ENCODE measurements around the gene CRHR2. TPM values are rescaled to one million over a fixed set of nuclear protein-coding genes. Genes with fewer than 3 reads are reported as not detected.

The CRHR2 gene
- polyA plus RNA-seq, 2 donors, result 0.04 to 0.06 TPM

DNA sequence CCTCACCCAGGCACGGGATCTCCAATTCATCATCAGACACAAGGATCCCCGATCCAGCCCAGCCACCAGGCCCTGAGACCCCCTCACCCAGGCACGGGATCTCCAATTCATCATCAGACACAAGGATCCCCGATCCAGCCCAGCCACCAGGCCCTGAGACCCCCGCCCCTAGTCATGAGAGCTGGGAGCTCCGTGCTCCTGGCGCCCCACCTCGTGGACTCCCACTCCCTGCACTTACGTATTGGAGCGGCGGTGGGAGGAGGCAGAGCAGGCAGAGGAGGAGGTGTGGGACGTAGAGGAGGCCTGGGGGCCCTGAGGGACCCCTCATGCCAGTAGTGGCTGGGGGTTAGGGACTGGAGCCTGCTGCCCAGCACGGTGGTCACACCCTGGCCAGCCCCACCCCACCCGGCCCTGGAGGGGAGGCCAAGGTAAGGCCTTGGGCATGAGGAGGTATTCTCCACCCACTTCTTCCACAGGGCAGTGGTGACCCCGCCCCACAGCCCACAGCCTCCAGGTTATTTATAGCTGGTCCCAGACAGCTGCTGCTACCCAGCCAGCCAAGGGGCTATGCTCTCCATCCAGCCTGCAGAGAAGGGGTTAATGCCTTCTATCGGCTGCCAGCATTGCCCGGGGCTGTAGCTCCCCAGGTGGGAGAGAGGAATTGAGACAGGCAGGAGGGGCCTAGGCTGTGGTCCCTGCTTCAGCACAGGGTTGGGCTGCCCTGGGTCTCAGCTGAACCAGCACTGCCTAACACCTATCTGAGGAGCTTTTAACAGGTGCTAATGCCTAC, 17.6 kb upstream of the CRHR2 start:
- Histone ChIP-seq H3K36me3 (ENCODE audit: control insufficient read depth in 2 of 2, insufficient read depth in 2 of 2, low read length in 1 of 2) (no peaks in the 10 kb centered on the region), H3K27me3 (ENCODE audit: control insufficient read depth in 1 of 2, insufficient read depth in 2 of 2, low read length in 2 of 2) (no peaks in the 10 kb centered on the region), H3K4me1 (ENCODE audit: control insufficient read depth in 2 of 2, insufficient read depth in 2 of 2, low read length in 1 of 2) (peaks cover 2% of the 10 kb centered on the region in 2 donors), H3K27ac (ENCODE audit: low read depth in 2 of 2, low read length in 1 of 2) (no peak overlapping the region), H3K4me3 (ENCODE audit: low read depth in 1 of 2, low read length in 2 of 2) (no peak overlapping the region), H3K9me3 (ENCODE audit: control insufficient read depth in 2 of 2, insufficient read depth in 1 of 2, low read depth in 1 of 2, low read length in 1 of 2) (no peaks in the 10 kb centered on the region)
- 59 to 68% methylated on average over 17 of the region's 17 CpGs for WGBS, 2 donors

DNA sequence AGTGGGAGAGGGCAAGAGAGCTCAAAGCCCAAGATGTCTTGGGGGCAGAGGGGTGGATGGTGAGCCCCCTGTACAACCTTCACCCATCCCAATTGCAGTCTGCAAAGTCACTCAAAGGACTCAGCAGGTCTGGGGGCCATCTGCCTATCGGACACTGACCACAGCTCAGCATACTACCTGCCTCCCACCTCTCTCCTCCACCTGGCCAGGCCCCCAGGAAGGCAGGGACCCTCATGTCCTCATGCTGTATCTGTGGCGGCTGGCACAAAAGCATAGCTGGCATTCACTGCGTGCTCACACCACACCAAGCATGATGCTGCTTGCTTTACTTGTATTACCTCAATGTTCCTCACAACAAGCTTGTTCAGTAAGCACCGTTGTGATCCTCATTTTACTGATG, 16.2 kb upstream of the CRHR2 start:
- H3K4me3 ChIP-seq (ENCODE audit: low read depth in 1 of 2, low read length in 2 of 2), result no peak overlapping the region
- no peaks in the 10 kb centered on the region for H3K27me3 ChIP-seq (ENCODE audit: control insufficient read depth in 1 of 2, insufficient read depth in 2 of 2, low read length in 2 of 2)
- no peaks in the 10 kb centered on the region for H3K9me3 ChIP-seq (ENCODE audit: control insufficient read depth in 2 of 2, insufficient read depth in 1 of 2, low read depth in 1 of 2, low read length in 1 of 2)
- peaks cover 2% of the 10 kb centered on the region in 2 donors for H3K4me1 ChIP-seq (ENCODE audit: control insufficient read depth in 2 of 2, insufficient read depth in 2 of 2, low read length in 1 of 2)
- 84 to 88% methylated on average over 4 of the region's 4 CpGs for WGBS, 2 donors
- no peaks in the 10 kb centered on the region for H3K36me3 ChIP-seq (ENCODE audit: control insufficient read depth in 2 of 2, insufficient read depth in 2 of 2, low read length in 1 of 2)
- H3K27ac ChIP-seq (ENCODE audit: low read depth in 2 of 2, low read length in 1 of 2), result no peak overlapping the region

DNA sequence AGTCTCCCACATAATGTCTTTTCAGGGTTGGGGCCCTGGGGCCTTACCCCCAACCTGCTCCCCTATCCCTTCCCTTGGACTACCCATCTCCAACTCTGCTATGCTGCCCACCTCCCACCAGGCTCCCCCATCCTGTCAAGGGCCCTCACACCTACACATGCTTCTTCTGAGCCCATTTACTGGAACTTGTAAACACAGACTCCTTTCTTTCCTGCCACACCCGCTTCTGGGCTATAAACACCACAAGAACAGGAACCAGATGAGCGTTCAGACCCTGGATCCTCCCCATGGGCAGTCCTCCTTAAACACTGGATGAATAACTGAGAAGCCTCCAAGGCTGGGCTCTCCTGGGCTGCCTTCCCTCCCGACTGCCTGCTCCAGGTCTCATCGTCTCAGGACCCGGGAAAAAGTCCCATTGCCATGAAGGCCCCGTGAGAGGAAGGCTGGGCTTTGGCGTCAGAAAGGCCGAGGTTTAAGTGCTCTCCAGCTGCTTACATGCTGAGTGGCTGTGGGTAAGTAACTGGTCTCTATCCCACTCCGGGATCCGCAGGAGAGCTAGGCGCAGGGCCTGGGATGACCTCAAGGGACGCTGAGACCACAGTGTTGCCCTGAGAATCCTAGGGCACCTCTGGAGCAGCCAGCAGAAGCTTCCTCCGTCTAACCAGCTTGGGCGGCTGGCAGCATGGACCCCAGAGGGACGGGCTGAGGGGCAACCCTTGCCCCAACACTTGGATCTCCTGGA, 15.6 kb upstream of the CRHR2 start:
- H3K9me3 ChIP-seq (ENCODE audit: control insufficient read depth in 2 of 2, insufficient read depth in 1 of 2, low read depth in 1 of 2, low read length in 1 of 2), result no peaks in the 10 kb centered on the region
- no peaks in the 10 kb centered on the region for H3K27me3 ChIP-seq (ENCODE audit: control insufficient read depth in 1 of 2, insufficient read depth in 2 of 2, low read length in 2 of 2)
- peak overlapping the region in 1 of 2 donors; percentile 34 for H3K27ac ChIP-seq (ENCODE audit: low read depth in 2 of 2, low read length in 1 of 2)
- no peaks in the 10 kb centered on the region for H3K36me3 ChIP-seq (ENCODE audit: control insufficient read depth in 2 of 2, insufficient read depth in 2 of 2, low read length in 1 of 2)
- no peak overlapping the region for H3K4me3 ChIP-seq (ENCODE audit: low read depth in 1 of 2, low read length in 2 of 2)
- WGBS, 2 donors, result 75 to 76% methylated on average over 15 of the region's 15 CpGs
- H3K4me1 ChIP-seq (ENCODE audit: control insufficient read depth in 2 of 2, insufficient read depth in 2 of 2, low read length in 1 of 2), result peaks cover 2% of the 10 kb centered on the region in 2 donors

DNA sequence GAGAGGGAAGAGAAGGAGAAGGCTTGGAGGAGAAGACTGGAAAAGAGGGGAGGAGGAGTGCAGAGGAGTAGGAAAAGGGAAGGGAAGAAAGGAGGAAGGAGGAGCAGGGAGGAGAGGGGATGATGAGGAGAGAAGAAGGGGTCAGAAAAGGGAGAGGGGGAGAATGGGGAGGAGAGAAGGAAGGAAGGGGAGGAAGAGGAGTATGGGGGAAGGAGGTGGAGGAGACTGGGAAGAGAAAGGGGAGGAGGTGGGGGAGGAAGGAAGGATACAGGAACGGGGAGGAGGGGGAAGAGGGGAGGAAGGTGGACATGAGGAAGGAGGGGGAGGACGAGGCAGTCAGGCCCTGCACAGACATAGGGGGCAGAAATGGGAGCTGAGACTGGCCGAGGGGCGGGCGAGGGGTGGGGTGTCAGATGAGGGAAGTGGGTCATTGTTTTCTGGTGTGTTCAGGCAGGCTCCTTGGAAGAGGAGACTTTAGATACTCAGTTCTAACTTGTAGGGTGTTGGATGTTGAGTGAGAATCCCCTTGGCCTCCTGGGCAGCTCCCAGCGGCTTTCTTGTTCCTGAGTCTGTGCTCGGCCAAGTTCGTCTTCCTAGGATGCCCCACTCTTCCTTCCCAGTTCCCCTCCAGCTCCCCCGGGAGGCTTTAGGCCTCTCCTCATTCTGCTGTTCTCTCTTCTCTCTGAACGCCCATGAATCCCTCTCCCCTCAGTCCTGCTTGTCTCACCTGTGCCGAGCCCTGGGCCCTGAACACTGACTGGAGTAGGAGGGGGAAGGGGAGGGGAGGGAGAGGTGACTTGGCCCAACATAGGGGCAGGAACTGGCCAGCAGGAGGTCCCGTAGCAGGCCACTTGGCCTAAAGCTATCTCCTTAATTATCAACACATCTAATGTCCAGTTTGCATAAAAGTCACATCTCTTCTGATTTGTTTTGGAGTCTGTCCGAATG, 12.8 kb upstream of the CRHR2 start:
- H3K4me3 ChIP-seq (ENCODE audit: low read depth in 1 of 2, low read length in 2 of 2), result no peak overlapping the region
- peaks cover 2% of the 10 kb centered on the region in 2 donors for H3K4me1 ChIP-seq (ENCODE audit: control insufficient read depth in 2 of 2, insufficient read depth in 2 of 2, low read length in 1 of 2)
- no peak overlapping the region for H3K27ac ChIP-seq (ENCODE audit: low read depth in 2 of 2, low read length in 1 of 2)
- H3K9me3 ChIP-seq (ENCODE audit: control insufficient read depth in 2 of 2, insufficient read depth in 1 of 2, low read depth in 1 of 2, low read length in 1 of 2), result no peaks in the 10 kb centered on the region
- H3K36me3 ChIP-seq (ENCODE audit: control insufficient read depth in 2 of 2, insufficient read depth in 2 of 2, low read length in 1 of 2), result no peaks in the 10 kb centered on the region
- H3K27me3 ChIP-seq (ENCODE audit: control insufficient read depth in 1 of 2, insufficient read depth in 2 of 2, low read length in 2 of 2), result no peaks in the 10 kb centered on the region
- WGBS, 2 donors, result 64 to 75% methylated on average over 13 of the region's 13 CpGs

DNA sequence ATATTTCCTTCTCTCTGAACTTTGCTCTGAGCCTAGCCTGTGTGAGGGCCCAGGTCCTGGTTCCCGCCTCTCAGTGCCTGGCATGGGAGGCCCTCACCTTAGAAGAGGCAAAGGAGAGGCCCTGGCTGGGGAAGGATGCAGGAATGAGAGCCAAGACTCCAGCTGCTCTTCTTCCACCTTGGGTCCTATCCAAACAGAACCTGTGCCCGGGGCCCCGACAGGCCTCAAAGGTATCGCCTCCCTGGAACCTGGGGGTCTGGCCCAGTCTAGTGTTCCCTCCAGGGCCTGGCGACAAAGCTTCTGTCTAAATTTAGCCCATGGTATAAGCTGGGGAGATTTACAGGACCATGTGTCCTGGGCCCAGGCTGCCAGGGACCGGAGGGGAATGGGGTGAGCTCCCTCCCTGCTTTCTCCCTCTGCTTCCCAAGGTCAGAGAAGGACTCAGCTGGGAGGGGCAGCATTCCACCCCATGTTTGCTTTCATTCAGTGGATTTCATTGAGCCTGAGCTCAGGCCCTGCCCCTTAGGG, 12.0 kb upstream of the CRHR2 start:
- no peaks in the 10 kb centered on the region for H3K36me3 ChIP-seq (ENCODE audit: control insufficient read depth in 2 of 2, insufficient read depth in 2 of 2, low read length in 1 of 2)
- H3K27me3 ChIP-seq (ENCODE audit: control insufficient read depth in 1 of 2, insufficient read depth in 2 of 2, low read length in 2 of 2), result no peaks in the 10 kb centered on the region
- H3K4me1 ChIP-seq (ENCODE audit: control insufficient read depth in 2 of 2, insufficient read depth in 2 of 2, low read length in 1 of 2), result peaks cover 2% of the 10 kb centered on the region in 2 donors
- H3K9me3 ChIP-seq (ENCODE audit: control insufficient read depth in 2 of 2, insufficient read depth in 1 of 2, low read depth in 1 of 2, low read length in 1 of 2), result no peaks in the 10 kb centered on the region
- H3K27ac ChIP-seq (ENCODE audit: low read depth in 2 of 2, low read length in 1 of 2), result no peak overlapping the region
- no peak overlapping the region for H3K4me3 ChIP-seq (ENCODE audit: low read depth in 1 of 2, low read length in 2 of 2)
- 52 to 54% methylated on average over 6 of the region's 6 CpGs for WGBS, 2 donors

DNA sequence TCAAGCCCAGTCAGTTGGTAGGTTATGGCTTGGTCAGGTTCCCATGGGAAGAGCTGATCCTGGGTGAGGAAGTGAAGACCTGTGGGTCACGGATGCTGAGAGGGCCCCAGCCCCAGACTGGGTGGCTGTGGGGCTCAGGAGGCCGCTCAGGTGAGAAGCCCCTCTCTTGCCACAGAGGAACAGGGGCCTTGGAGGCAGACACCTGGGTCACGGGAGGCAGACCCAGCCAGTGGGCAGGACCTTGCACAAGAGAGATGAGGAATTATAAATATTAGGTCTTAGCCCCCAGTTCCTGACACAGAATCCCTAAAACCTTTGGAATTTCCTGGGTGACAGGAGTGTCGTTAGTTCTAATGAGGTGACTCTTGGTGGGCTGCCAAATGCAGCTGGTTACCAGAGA, 10.6 kb upstream of the CRHR2 start:
- no peaks in the 10 kb centered on the region for H3K36me3 ChIP-seq (ENCODE audit: control insufficient read depth in 2 of 2, insufficient read depth in 2 of 2, low read length in 1 of 2)
- no peak overlapping the region for H3K27ac ChIP-seq (ENCODE audit: low read depth in 2 of 2, low read length in 1 of 2)
- no peaks in the 10 kb centered on the region for H3K27me3 ChIP-seq (ENCODE audit: control insufficient read depth in 1 of 2, insufficient read depth in 2 of 2, low read length in 2 of 2)
- H3K4me1 ChIP-seq (ENCODE audit: control insufficient read depth in 2 of 2, insufficient read depth in 2 of 2, low read length in 1 of 2), result peaks cover 0 to 2% of the 10 kb centered on the region in 2 donors
- no peak overlapping the region for H3K4me3 ChIP-seq (ENCODE audit: low read depth in 1 of 2, low read length in 2 of 2)
- 71 to 76% methylated on average over 4 of the region's 4 CpGs for WGBS, 2 donors
- no peaks in the 10 kb centered on the region for H3K9me3 ChIP-seq (ENCODE audit: control insufficient read depth in 2 of 2, insufficient read depth in 1 of 2, low read depth in 1 of 2, low read length in 1 of 2)

DNA sequence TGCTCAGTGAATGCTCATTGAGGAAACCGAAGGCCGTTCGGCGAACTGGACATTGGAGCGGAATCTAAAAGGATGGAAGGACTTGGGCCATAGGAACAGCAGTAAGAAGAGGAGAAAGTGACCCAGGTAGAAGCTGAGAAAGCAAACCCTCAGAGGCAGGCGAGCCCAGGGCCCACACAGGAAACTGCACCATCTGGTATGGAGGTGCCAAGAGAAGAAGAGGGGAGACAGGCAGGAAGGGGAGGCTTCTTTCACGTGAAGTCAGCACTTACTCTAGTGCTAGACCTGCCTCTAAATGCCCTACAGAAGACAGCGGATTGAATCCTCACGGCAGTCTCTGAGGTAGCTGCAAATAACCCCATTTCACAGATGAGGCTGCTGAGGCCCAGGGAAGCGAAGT, 10.2 kb upstream of the CRHR2 start:
- Histone ChIP-seq H3K9me3 (ENCODE audit: control insufficient read depth in 2 of 2, insufficient read depth in 1 of 2, low read depth in 1 of 2, low read length in 1 of 2) (no peaks in the 10 kb centered on the region), H3K27me3 (ENCODE audit: control insufficient read depth in 1 of 2, insufficient read depth in 2 of 2, low read length in 2 of 2) (no peaks in the 10 kb centered on the region), H3K4me1 (ENCODE audit: control insufficient read depth in 2 of 2, insufficient read depth in 2 of 2, low read length in 1 of 2) (peaks cover 2 to 3% of the 10 kb centered on the region in 2 donors), H3K4me3 (ENCODE audit: low read depth in 1 of 2, low read length in 2 of 2) (no peak overlapping the region), H3K36me3 (ENCODE audit: control insufficient read depth in 2 of 2, insufficient read depth in 2 of 2, low read length in 1 of 2) (no peaks in the 10 kb centered on the region), H3K27ac (ENCODE audit: low read depth in 2 of 2, low read length in 1 of 2) (no peak overlapping the region)
- WGBS, 2 donors, result 87% methylated on average over 10 of the region's 10 CpGs

DNA sequence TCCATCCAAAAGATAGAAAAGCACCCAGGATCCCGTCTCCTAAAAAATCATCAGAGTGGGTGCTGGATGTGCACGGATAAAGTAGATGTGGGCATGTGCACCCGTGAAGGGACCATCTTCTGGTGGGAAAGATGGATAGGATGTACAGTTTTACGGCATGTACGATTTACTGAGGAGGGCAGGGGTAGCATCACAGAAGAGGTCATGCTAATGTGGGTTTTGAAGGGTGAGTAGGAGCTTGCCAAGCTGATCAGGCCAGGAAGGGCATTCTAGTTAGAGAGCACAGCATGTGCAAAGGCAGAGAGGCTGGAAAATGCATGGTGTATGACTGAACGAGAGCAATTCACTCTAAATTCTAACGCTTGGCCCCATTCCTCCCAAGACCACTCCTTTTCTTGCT, 7.8 kb upstream of the CRHR2 start:
- no peak overlapping the region for H3K27ac ChIP-seq (ENCODE audit: low read depth in 2 of 2, low read length in 1 of 2)
- no peaks in the 10 kb centered on the region for H3K27me3 ChIP-seq (ENCODE audit: control insufficient read depth in 1 of 2, insufficient read depth in 2 of 2, low read length in 2 of 2)
- no peak overlapping the region for H3K4me3 ChIP-seq (ENCODE audit: low read depth in 1 of 2, low read length in 2 of 2)
- peaks cover 0 to 3% of the 10 kb centered on the region in 2 donors for H3K4me1 ChIP-seq (ENCODE audit: control insufficient read depth in 2 of 2, insufficient read depth in 2 of 2, low read length in 1 of 2)
- no peaks in the 10 kb centered on the region for H3K36me3 ChIP-seq (ENCODE audit: control insufficient read depth in 2 of 2, insufficient read depth in 2 of 2, low read length in 1 of 2)
- H3K9me3 ChIP-seq (ENCODE audit: control insufficient read depth in 2 of 2, insufficient read depth in 1 of 2, low read depth in 1 of 2, low read length in 1 of 2), result no peaks in the 10 kb centered on the region
- WGBS, 2 donors, result 91 to 95% methylated on average over 7 of the region's 7 CpGs

DNA sequence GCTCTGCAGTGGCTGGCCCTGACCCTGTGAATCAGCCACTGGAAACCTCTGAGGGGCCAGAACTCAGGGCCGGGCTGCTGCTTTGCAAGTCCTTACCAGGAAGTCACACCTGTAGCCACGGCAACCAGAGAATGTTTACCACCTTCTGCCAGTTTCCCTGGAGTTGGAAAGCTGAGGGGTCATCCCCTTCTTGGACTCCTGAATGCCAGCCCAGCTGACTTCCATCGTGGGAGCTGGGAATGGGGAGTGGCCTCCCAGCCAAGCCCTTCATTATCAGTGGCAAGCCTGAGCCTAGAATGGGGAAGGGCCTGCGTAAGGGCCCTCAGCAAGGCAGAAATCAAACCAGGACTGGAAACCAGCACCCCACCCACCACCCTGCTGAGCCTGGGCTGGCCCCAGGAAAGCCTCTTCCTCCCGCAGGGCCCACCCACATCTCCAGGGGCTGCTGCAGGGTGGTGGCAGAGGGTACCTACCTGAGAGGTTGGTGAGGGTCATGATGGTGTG, 6.5 kb upstream of the CRHR2 start:
- H3K4me3 ChIP-seq (ENCODE audit: low read depth in 1 of 2, low read length in 2 of 2), result no peak overlapping the region
- peaks cover 0 to 3% of the 10 kb centered on the region in 2 donors for H3K4me1 ChIP-seq (ENCODE audit: control insufficient read depth in 2 of 2, insufficient read depth in 2 of 2, low read length in 1 of 2)
- H3K36me3 ChIP-seq (ENCODE audit: control insufficient read depth in 2 of 2, insufficient read depth in 2 of 2, low read length in 1 of 2), result no peaks in the 10 kb centered on the region
- WGBS, 2 donors, result 46 to 53% methylated on average over 5 of the region's 5 CpGs
- H3K27ac ChIP-seq (ENCODE audit: low read depth in 2 of 2, low read length in 1 of 2), result no peak overlapping the region
- H3K9me3 ChIP-seq (ENCODE audit: control insufficient read depth in 2 of 2, insufficient read depth in 1 of 2, low read depth in 1 of 2, low read length in 1 of 2), result no peaks in the 10 kb centered on the region
- H3K27me3 ChIP-seq (ENCODE audit: control insufficient read depth in 1 of 2, insufficient read depth in 2 of 2, low read length in 2 of 2), result no peaks in the 10 kb centered on the region

Data from esophagus (tissue), 2 donors.